ENCODE measurements around the gene PLCZ1. TPM values are rescaled to one million over a fixed set of nuclear protein-coding genes. Genes with fewer than 3 reads are reported as not detected.
"Not testable (repeated sequence)": the region's sequence is repeated elsewhere in the genome, so short reads cannot be mapped to it uniquely, and the experiment has no call there.

The PLCZ1 gene
- total and polyA plus RNA-seq, 9 donors = 0.21 TPM; not detected in 8

DNA sequence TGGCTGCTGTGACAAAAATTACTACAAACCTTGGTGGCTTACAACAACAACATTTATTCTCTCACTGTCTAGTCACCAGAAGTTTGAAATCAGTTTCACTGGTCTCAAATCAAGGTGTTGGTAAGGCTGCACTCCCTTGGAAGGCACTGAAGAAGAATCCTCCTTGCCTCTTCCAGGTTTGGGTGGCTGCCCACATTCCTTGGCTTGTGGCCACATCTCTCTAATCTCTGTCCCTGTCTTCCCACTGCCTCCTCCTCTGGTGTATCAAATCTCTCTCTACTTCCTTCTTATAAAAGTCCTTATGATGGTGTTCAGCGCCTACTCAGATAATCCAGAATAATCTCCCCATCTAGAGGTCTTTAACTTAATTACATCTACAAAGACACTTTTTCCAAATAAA lies 31.0 kb downstream of the PLCZ1 start:
- Histone ChIP-seq H3K27me3 (ENCODE audit: control insufficient read depth, insufficient read depth, low read length) (no peaks in the 10 kb centered on the region), H3K4me1 (ENCODE audit: control insufficient read depth, insufficient read depth, low read length) (no peaks in the 10 kb centered on the region), H3K9me3 (replicated peaks; ENCODE audit: control insufficient read depth, low read depth, low read length) (peaks cover 3% of the 10 kb centered on the region), H3K27ac (ENCODE audit: low read length) (no peak overlapping the region), H3K36me3 (ENCODE audit: control insufficient read depth, insufficient read depth, low read length) (no peaks in the 10 kb centered on the region), H3K4me3 (ENCODE audit: low read length) (no peak overlapping the region)
- WGBS (ENCODE audit: insufficient coverage) = no CpG with 5 or more reads among the region's 1 CpG
- DNase-seq = peak; percentile 10

DNA sequence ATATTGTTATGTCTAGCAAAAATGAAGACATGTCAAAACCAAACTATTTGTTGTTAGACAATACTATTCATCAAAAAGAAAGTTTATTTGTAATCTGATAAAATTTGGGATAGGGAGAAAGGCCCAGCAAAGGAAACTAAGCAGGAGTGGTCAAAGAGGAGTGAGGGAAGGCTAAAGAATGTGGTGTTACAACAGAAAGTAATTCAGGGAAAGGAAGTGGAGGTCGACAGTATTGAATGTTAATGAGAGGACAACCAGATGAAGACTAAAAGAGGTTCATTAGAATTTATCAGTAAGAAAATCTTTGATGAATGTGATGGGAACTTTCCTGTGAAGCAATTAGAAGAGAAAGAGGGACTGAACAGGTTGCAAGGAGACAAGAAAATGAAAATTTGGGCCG lies 33.9 kb downstream of the PLCZ1 start:
- H3K9me3 ChIP-seq (replicated peaks; ENCODE audit: control insufficient read depth, low read depth, low read length) = no peaks in the 10 kb centered on the region
- 33% methylated on average over 1 of the region's 2 CpGs for WGBS (ENCODE audit: insufficient coverage)
- DNase-seq = no peak
- H3K27ac ChIP-seq (ENCODE audit: low read length) = no peak overlapping the region
- H3K4me1 ChIP-seq (ENCODE audit: control insufficient read depth, insufficient read depth, low read length) = no peaks in the 10 kb centered on the region
- no peaks in the 10 kb centered on the region for H3K36me3 ChIP-seq (ENCODE audit: control insufficient read depth, insufficient read depth, low read length)
- no peaks in the 10 kb centered on the region for H3K27me3 ChIP-seq (ENCODE audit: control insufficient read depth, insufficient read depth, low read length)
- H3K4me3 ChIP-seq (ENCODE audit: low read length) = no peak overlapping the region

DNA sequence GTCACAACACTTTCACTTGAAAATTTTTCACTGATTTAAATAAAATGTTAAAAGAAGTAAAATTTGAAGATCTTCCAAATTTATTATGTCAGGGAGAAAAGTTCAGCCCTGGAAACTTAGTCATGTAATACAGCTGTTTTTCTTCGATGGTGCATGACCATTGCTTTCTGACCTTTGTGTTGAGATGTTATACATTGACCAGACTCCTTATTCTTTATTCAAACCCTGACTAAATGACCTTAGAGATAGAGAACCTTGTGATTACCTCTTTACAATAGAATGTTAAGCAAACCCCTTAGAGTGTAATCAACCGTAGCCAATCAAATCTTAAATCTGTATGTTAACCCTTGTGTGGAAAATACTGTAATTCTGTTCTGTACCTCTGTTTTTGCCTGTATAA lies 34.5 kb downstream of the PLCZ1 start:
- H3K4me1 ChIP-seq (ENCODE audit: control insufficient read depth, insufficient read depth, low read length) = no peaks in the 10 kb centered on the region
- WGBS (ENCODE audit: insufficient coverage) = no CpG with 5 or more reads among the region's 2 CpGs
- H3K27me3 ChIP-seq (ENCODE audit: control insufficient read depth, insufficient read depth, low read length) = no peaks in the 10 kb centered on the region
- H3K4me3 ChIP-seq (ENCODE audit: low read length) = no peak overlapping the region
- H3K36me3 ChIP-seq (ENCODE audit: control insufficient read depth, insufficient read depth, low read length) = no peaks in the 10 kb centered on the region
- no peak for DNase-seq
- H3K9me3 ChIP-seq (replicated peaks; ENCODE audit: control insufficient read depth, low read depth, low read length) = no peaks in the 10 kb centered on the region
- H3K27ac ChIP-seq (ENCODE audit: low read length) = no peak overlapping the region

DNA sequence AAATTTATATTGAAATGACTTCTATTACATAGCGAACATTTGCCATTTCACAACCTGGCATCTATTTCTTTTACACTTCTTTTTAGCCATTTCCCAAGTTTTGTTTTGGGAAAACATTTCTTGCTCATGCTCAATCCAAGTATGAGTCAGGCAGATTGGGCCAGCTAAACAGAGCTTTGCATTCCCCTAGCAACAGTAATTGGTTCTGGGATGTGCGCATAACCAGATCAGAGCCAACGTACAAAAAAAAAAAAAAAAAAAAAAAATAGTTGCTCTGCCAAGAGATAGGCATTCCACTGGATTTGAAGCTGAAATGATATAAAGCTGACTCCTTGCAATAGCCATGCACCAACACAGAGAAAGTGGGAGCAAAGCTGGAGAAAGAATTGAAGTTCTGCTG lies 37.5 kb downstream of the PLCZ1 start:
- no peaks in the 10 kb centered on the region for H3K9me3 ChIP-seq (replicated peaks; ENCODE audit: control insufficient read depth, low read depth, low read length)
- no peak overlapping the region for H3K27ac ChIP-seq (ENCODE audit: low read length)
- H3K36me3 ChIP-seq (ENCODE audit: control insufficient read depth, insufficient read depth, low read length) = no peaks in the 10 kb centered on the region
- peak; percentile 73 for DNase-seq
- no peaks in the 10 kb centered on the region for H3K27me3 ChIP-seq (ENCODE audit: control insufficient read depth, insufficient read depth, low read length)
- no CpG with 5 or more reads among the region's 3 CpGs for WGBS (ENCODE audit: insufficient coverage)
- no peak overlapping the region for H3K4me3 ChIP-seq (ENCODE audit: low read length)
- H3K4me1 ChIP-seq (ENCODE audit: control insufficient read depth, insufficient read depth, low read length) = no peaks in the 10 kb centered on the region

DNA sequence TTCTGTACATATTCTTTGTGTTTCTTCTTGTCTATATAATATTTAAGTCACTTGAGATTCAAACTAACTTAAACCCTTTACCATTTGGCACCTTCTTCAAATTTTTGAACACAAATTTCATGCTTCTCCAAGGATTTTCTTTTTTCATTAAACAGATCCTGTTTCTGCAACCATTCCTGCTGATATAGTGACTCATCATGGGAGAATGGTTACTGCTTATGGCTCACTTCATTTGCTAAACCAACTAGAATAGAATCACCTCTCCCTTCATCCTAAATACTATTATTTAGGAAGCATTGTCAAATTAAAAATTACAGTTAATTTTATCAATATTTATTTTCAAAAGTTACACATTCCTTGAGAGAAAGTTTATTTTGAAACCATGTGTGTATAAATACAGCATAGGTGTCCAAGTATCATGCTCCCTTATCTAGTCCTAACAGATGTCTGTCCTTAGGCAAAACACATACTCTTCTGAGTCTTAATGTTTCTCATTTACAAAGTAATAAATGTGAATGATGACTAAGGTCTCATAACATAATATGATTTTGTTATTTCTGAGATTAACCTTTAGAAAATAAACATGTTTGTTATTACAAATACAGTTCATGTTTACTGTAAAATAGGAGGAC lies 40.7 kb downstream of the PLCZ1 start:
- DNase-seq = no peak
- H3K27me3 ChIP-seq (ENCODE audit: control insufficient read depth, insufficient read depth, low read length) = no peaks in the 10 kb centered on the region
- H3K4me1 ChIP-seq (ENCODE audit: control insufficient read depth, insufficient read depth, low read length) = no peaks in the 10 kb centered on the region
- no peak overlapping the region for H3K27ac ChIP-seq (ENCODE audit: low read length)
- H3K4me3 ChIP-seq (ENCODE audit: low read length) = no peak overlapping the region
- no peaks in the 10 kb centered on the region for H3K9me3 ChIP-seq (replicated peaks; ENCODE audit: control insufficient read depth, low read depth, low read length)
- H3K36me3 ChIP-seq (ENCODE audit: control insufficient read depth, insufficient read depth, low read length) = no peaks in the 10 kb centered on the region

DNA sequence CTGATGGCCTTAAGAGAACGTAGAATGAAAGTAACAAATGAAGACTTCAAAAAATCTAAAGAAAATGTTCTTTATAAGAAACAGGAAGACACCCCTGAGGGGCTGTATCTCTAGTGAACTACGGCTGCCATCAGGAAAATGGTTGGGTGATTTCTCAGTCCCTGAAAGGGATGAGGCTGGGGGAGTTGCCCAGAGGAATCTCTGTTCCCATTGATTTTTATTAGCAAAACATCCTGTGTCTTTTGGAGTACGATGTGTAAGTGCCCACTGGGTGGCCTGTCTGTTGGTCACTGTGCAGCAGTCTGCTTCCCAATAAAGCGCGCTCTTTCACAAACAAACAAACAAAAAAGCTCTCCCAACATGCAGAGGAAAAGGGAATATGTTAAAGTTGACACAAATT lies 43.8 kb downstream of the PLCZ1 start:
- not testable (repeated sequence) for H3K4me1 ChIP-seq (ENCODE audit: control insufficient read depth, insufficient read depth, low read length); DNase-seq; H3K36me3 ChIP-seq (ENCODE audit: control insufficient read depth, insufficient read depth, low read length); H3K27me3 ChIP-seq (ENCODE audit: control insufficient read depth, insufficient read depth, low read length); H3K4me3 ChIP-seq (ENCODE audit: low read length); H3K27ac ChIP-seq (ENCODE audit: low read length); H3K9me3 ChIP-seq (replicated peaks; ENCODE audit: control insufficient read depth, low read depth, low read length)
- no CpG with 5 or more reads among the region's 5 CpGs for WGBS (ENCODE audit: insufficient coverage)

DNA sequence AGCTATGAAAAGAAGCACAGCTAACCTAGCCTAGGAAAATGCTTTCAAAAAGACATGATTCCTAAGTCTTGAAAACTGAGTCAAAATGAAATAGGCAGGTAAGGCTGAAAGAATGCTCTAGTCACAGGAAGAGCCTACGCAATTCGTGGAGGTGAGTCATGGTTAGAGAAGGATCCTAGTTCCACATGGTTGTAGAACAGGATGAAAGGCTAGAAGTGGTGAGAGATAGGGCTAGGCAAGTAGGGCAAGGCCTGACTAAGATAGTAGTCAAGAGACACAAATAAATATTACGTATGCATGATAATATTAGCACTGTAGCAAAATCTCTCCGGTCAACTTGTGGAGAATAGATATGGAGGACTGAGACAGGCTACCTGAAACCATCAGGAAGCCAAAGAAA lies 47.2 kb downstream of the PLCZ1 start:
- Histone ChIP-seq H3K27ac (ENCODE audit: low read length) (no peak overlapping the region), H3K4me3 (ENCODE audit: low read length) (no peak overlapping the region), H3K4me1 (ENCODE audit: control insufficient read depth, insufficient read depth, low read length) (no peaks in the 10 kb centered on the region), H3K27me3 (ENCODE audit: control insufficient read depth, insufficient read depth, low read length) (no peaks in the 10 kb centered on the region), H3K36me3 (ENCODE audit: control insufficient read depth, insufficient read depth, low read length) (no peaks in the 10 kb centered on the region), H3K9me3 (replicated peaks; ENCODE audit: control insufficient read depth, low read depth, low read length) (no peaks in the 10 kb centered on the region)
- 97% methylated on average over 3 of the region's 4 CpGs for WGBS (ENCODE audit: insufficient coverage)
- no peak for DNase-seq

DNA sequence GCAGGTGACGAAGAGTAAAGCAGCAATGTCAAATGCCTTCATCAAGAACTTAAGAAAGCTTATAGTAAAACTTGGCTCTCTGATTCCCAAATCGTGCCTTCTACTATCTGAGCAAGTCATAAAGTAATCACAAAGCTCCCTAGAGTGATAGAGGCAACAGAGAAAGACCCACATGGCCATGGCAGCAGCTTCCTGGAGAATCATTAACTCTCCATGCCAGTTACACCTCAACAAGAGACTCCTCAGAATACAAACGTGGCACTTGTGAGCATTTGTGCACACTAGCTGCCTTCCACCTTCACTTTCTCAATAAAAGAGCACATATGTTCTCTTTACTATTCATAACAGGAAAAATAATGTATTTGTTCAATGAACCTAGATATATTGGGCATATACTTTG lies 48.0 kb downstream of the PLCZ1 start:
- H3K27ac ChIP-seq (ENCODE audit: low read length) = no peak overlapping the region
- H3K4me1 ChIP-seq (ENCODE audit: control insufficient read depth, insufficient read depth, low read length) = no peaks in the 10 kb centered on the region
- no peaks in the 10 kb centered on the region for H3K27me3 ChIP-seq (ENCODE audit: control insufficient read depth, insufficient read depth, low read length)
- no peaks in the 10 kb centered on the region for H3K36me3 ChIP-seq (ENCODE audit: control insufficient read depth, insufficient read depth, low read length)
- no peak for DNase-seq
- WGBS (ENCODE audit: insufficient coverage) = 80% methylated on average over 1 of the region's 3 CpGs
- H3K9me3 ChIP-seq (replicated peaks; ENCODE audit: control insufficient read depth, low read depth, low read length) = no peaks in the 10 kb centered on the region
- no peak overlapping the region for H3K4me3 ChIP-seq (ENCODE audit: low read length)

DNA sequence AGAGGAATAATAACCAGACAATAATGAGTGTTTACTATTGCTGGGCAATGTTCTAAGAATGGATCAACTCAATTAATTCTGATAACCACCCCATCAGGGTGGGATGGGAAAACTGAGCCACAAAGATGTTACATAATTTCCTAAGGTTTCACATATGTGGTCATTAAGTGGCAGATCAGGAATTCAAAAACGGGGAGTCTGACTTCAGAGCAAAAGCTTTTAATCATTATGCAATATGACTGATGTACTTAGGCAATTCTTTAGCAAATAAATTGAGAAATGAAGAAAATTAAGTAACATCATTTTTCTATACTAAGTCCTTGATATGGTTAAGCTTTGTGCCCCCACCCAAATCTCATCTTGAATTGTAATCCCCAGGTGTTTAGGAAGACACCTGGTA lies 53.4 kb downstream of the PLCZ1 start:
- H3K4me3 ChIP-seq (ENCODE audit: low read length) = no peak overlapping the region
- H3K4me1 ChIP-seq (ENCODE audit: control insufficient read depth, insufficient read depth, low read length) = no peaks in the 10 kb centered on the region
- no peaks in the 10 kb centered on the region for H3K9me3 ChIP-seq (replicated peaks; ENCODE audit: control insufficient read depth, low read depth, low read length)
- H3K36me3 ChIP-seq (ENCODE audit: control insufficient read depth, insufficient read depth, low read length) = no peaks in the 10 kb centered on the region
- no peak overlapping the region for H3K27ac ChIP-seq (ENCODE audit: low read length)
- no peak for DNase-seq
- H3K27me3 ChIP-seq (ENCODE audit: control insufficient read depth, insufficient read depth, low read length) = no peaks in the 10 kb centered on the region
- WGBS (ENCODE audit: insufficient coverage) = no CpG with 5 or more reads among the region's 1 CpG

DNA sequence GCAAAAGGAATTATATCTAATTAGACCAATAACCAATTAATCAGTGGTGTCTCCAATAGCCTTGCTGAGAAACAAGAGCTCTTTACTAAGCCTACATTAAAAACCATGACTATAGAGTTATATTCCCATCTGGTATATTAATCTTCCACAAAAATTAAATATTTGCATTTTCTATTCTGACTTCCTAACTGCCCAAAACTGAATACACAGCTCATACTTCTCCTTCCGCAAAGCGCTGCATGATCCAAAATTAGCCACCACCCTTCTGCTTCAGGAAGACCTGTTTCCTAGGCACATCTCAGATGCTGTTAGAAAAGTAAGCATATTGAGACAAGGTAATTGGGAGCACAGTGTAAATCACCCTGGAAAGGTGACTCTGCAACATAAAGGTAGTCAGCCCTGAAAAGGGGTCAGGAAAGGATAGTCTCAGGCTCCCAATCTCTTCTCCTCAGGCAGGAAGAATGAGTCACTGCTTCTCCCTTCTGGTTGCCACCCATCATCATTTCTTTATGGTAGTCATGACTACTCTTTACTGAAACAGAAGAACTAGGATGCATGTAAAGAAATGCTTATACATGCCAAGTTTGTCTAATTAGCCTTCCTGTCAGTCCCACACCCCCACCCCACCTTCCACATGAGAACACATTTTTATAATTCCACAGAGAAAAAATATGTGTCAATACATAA lies 54.3 kb downstream of the PLCZ1 start:
- Histone ChIP-seq H3K4me3 (ENCODE audit: low read length) (no peak overlapping the region), H3K9me3 (replicated peaks; ENCODE audit: control insufficient read depth, low read depth, low read length) (no peaks in the 10 kb centered on the region), H3K4me1 (ENCODE audit: control insufficient read depth, insufficient read depth, low read length) (no peaks in the 10 kb centered on the region), H3K36me3 (ENCODE audit: control insufficient read depth, insufficient read depth, low read length) (no peaks in the 10 kb centered on the region), H3K27me3 (ENCODE audit: control insufficient read depth, insufficient read depth, low read length) (no peaks in the 10 kb centered on the region), H3K27ac (ENCODE audit: low read length) (no peak overlapping the region)
- WGBS (ENCODE audit: insufficient coverage) = no CpG with 5 or more reads among the region's 2 CpGs
- DNase-seq = no peak

DNA sequence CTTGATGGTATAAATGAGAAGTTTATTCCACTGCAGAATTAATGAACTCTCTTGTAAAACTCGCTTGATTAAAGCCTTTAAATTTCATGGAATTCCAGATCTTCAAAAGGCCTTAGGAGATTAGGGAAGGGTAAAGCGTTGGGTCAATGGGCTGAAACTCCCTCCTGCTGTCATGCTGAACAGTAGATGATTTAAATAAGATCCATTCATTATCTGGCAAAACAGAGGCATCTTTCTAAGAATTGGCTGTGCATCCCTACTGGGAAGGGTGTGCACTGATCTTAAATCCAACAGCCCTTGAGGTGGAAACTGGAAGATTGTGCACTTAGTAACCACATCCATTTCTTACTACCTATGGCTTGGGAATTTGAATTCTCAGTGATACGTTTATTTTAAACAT lies 56.0 kb downstream of the PLCZ1 start:
- DNase-seq = no peak
- H3K9me3 ChIP-seq (replicated peaks; ENCODE audit: control insufficient read depth, low read depth, low read length) = no peaks in the 10 kb centered on the region
- no CpG with 5 or more reads among the region's 3 CpGs for WGBS (ENCODE audit: insufficient coverage)
- no peaks in the 10 kb centered on the region for H3K36me3 ChIP-seq (ENCODE audit: control insufficient read depth, insufficient read depth, low read length)
- H3K4me1 ChIP-seq (ENCODE audit: control insufficient read depth, insufficient read depth, low read length) = no peaks in the 10 kb centered on the region
- no peak overlapping the region for H3K4me3 ChIP-seq (ENCODE audit: low read length)
- no peaks in the 10 kb centered on the region for H3K27me3 ChIP-seq (ENCODE audit: control insufficient read depth, insufficient read depth, low read length)
- no peak overlapping the region for H3K27ac ChIP-seq (ENCODE audit: low read length)

All from muscle of leg (tissue), 11 donors.